Activated CD4-positive, alpha-beta T cell treated with anti-CD3 and anti-CD28 coated beads, Interleukin-2, amount 50 U/mL, for 24 hours (primary cell): ENCODE results near the gene WDR86.

ENCODE experiments used
- DNase-seq, 2 donors: peaks; one replicate each; pipeline ENCODE4 v3.0.0-alpha.2; 2020; ENCODE audit warnings: low read depth in 1 of 2, low spot score in 1 of 2

WDR86 gene

GRCh38 chr7:151427705-151428377, 18.0 kb upstream of the WDR86 start:
- no peak for DNase-seq

DNA sequence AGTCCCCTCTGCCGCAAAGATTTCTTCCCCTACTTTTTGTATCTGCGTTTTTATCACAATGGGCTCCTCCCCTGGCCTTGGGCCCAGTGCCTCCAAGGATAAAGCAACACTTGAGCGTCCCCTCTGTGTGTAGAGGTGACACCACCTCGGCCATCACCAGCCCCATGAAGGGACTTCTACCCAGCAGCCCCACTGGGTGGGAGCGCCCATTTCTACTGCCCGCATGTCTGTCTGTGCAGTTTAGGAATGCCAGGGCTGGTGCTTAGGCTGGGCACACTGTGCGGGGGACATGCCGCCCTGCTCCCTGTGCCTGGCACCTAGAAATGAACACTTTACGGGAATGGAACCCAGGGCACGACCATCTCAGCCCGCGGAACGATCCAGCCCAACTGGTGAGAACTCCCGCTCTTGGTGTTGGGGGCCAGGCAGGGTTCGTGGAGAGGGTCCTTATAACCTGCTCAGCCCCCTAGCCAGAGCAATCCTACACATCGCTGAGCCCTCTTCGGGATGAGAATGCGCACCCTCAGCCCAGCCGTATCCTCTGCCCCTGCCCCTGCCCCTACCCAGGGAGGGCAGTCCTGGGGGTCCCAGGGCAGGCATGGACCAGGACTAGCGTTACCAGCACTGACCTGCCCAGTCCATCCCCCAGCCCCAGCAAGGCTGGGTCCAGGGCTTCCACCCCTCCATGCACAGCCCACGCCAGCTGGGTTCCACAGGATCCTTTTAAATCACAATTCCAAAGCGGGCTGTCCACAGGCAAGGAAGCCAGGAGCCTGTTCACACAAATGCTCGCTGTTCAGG, 17.3 kb upstream of the WDR86 start:
- no peak for DNase-seq

DNA sequence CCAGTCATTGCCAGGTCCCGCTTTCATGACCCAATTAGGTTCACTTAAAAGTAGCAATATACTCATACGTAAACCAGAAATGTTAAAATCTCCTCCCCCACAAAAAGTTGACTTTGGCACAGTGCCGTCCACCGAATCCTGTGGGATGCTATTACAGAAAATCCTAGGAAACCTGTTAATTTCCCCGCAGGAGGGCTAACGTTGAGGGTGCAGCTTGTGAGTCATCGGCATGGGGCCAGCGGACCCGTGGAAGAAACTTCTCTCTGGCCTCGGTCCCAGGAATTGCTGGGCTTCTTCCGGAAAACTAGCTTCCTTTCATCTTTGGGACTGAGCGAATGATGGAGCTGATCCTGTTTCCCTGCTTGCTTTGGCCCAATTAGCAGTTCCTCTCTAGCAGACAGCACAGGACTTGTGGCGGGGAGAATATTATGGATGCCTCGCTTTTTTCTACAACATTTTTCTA, 16.6 kb upstream of the WDR86 start:
- DNase-seq: no peak

DNA sequence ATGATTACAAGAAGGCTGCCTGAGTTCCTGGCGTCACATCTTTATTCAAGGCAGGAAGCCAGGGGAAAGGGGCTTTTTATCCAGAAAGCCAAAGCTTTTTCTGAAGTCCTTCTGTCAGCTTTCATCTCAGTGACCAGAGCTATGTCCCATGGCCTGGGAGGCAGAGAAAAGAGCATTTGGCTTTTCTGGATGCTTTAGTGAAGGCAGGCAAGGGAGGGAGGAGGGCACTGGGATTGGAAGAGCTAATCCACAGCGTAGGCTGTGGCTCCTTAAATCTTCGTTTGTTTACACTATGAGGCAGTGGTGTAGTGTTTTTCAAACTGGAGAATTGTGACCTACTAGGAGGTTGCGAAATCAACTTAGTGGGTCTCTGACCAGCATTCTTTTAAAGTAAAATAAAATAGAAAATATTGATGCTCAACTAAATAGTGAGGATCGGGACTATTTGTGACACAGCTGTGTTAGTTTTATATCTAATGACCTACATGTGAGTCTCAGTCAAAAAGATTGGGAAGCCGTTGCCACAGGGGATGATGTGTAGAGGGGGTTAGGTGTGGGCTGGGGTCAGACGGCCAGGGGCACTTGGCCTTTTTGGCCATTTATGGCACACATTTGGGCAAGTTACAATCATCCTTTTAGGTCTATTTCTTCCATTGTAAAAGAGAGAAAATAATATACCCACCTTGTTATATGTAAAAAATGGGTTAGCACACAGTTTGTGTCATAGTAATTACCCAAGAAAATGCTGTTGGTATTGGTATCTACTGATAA, 16.0 kb upstream of the WDR86 start:
- no peak for DNase-seq

GRCh38 chr7:151424799-151425198, 15.0 kb upstream of the WDR86 start:
- no peak for DNase-seq

- DNase-seq: no peak
These were observed 14.1 kb upstream of the WDR86 start for GRCh38 chr7:151423936-151424335.

GRCh38 chr7:151423226-151423625, 13.4 kb upstream of the WDR86 start:
- DNase-seq: no peak

DNA sequence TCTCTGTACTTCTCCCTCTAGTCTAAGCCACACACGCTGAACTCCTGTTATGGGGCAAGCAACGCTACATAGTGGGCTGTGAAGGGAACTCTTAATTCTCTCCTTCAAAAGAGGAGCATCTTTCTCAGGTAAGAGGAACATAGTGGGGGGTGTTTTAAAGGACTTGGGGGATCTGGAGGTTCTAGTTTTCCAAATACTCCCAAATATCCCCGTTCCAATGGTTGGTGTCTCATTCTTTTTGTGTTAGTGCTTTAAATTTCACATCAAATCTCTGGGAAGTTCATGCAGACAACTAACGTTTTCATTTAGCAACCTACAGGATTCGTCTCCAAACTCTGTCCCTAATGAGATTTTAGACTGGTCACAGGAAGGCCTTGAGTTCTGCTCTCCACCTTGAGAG, 12.4 kb upstream of the WDR86 start:
- no peak for DNase-seq

- DNase-seq: no peak
These were observed 10.3 kb upstream of the WDR86 start for GRCh38 chr7:151420144-151420543.

GRCh38 chr7:151416941-151417315, 7.1 kb upstream of the WDR86 start:
- DNase-seq: no peak

DNA sequence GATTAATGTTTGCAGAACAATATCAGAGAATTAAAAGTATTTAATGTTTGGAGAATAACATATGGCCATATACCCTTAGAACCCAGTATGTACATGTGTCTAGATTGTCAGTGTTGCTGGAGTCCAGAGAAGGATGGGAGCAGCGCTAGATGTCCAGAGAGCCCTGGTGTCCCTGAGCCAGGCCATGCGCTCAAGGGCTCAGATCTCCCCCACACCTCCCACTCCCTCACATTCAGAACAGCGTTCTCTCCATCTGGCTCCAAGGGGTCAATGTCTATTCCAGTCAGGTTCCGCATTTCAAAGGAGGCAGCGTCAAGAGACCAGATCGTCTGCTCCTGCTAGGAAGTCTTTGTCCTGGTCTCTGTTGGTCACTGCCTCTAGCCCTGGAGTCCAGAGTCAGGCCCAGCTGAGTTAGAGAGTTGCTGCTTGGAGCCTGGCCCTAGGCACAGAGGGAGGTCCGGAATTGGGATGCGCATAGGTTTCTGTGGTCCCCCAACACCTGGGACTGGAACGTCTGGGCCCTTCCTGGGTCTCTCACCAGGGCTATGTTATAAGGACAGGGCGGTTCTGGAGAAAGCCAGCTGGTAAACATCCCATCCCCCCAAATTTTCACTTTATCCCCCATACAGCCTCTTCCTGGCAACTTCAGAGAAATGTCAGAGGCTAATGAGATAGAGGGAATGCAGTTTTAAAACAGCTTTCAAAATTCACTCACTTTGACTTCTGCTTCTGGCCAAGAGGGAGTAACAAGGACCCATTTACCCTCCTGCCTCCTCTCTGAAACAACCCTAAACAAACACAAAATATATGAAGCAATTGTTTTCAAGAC, 6.5 kb upstream of the WDR86 start:
- DNase-seq: no peak

GRCh38 chr7:151415375-151416105, 5.7 kb upstream of the WDR86 start:
- DNase-seq: no peak

- DNase-seq: no peak
These were observed 3.4 kb upstream of the WDR86 start for GRCh38 chr7:151413241-151413640.

DNA sequence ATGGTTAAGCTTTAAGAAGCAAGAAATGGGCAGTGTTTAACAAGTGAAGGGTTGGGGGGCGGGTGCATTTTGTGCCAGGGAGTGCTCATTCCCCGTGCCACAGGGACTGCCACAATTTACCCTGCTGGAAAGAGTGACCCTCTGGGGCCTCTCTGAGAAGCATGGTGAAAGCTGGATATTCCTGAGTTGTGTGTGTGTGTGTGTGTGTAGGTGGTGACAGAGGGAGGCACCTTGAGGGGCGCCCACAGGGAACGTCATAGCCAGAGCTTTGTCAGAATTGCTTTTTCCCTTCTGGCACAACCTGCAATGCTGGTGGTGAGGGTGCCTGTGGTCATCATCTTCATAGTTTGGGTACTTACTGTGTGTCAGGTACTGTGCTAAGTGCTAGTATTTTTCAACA, 2.5 kb upstream of the WDR86 start:
- no peak for DNase-seq

DNA sequence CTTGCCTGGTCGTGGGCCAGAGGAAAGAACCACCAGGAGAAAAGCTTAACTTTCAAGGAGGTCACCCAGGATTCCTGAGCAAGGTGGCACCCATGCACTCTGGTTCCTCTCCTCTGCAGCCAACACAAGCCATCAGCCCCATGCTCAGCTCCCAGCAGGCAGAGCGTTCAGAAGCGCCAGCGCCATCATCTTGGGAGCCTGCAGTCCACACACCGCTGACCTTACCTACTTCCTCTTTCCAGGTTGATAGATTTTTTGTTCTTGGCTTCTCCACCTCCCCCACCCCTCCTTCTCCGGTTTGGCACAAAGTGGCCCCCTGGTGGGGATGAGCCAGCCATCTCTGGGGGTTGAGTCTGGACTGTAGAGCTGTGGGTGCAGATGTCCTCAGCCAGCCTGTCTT, 1.7 kb upstream of the WDR86 start:
- DNase-seq: no peak

DNA sequence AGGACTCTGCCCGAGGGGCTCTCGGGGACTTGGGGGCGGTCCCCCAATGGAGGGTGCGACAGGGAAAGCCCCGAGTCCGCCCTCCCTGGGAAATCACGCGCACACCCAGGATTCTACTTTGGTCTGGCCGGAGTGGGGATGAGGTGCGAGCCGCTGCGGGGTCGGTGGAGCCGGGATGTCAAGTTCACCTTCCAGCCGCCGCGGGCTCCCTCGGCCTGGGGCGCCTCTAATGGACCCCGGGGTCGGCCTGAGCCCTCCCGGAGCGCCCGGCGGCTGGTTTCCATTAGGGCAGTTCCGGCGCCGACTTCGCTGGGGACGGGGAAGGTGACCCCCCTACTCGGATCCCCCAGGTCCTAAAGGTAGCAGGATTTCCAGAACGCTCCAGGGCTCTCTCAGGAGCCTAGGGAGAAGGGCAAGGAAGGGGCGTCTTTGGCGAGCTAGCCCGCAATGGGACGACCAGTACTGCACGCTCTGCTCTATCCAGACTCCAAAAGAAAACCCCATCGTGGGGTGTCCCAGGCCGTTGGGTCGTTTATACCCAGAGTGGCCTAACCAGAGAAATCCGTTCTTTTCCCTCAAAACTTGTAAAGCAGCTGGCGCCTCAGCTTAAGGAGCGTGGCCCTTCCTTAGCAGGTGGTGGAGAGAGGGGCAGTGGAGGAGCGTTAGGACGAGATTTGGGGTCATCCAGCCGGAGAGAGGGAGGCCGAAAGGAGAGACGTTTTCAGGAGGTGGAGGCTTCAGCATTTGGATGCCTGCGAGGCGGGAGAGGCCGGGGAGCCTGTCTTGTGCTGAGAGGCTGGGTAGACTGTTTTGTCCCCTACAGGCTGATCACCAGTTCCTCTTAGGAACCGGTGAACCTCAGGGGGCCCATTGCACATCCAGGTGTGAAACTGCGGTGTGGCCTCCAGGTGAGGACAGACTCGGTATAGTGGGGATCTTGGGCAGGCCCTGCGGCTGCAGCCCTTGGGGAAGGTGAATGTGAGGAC, 860 bp upstream of the WDR86 start:
- no peak for DNase-seq

- DNase-seq: no peak
These were observed 785 bp downstream of the WDR86 start for GRCh38 chr7:151408839-151409666.

- no peak for DNase-seq
These were observed 1.4 kb downstream of the WDR86 start for GRCh38 chr7:151408498-151408838.
